PC-3 (cell line): ENCODE data around the gene MT3. TPM values are rescaled to one million over a fixed set of nuclear protein-coding genes. Genes with fewer than 3 reads are reported as not detected.

Experiments used
- ATAC-seq: fragments of 200-7000 bp; cut with Tn5 transposase; 2 replicates; pipeline ENCODE4 v1.9.1; 2020; ENCODE audit warnings: mild to moderate bottlenecking, moderate library complexity
- BruUV-seq: library from RNA; stranded (reverse); fragments of 400-500 nt; replicated peaks from 2 replicates; lab custom pipeline; 2021; lab: Mats Ljungman, UMichigan
- CTCF ChIA-PET: fragments of 300-600 bp; sonication (Branson Sonifier 250); formaldehyde crosslinking; loops from one replicate; lab custom pipeline; 2022; ENCODE audit warnings: antibody characterized with exemption; lab: Charles Lee
- POLR2A ChIA-PET: fragments of 300-600 bp; sonication (Branson Sonifier 250); formaldehyde crosslinking; loops from one replicate; lab custom pipeline; 2022; ENCODE audit warnings: antibody characterized with exemption; ENCODE audit not compliant: unreplicated experiment; lab: Charles Lee
- DNase-seq: peaks from one replicate; pipeline ENCODE4 v3.0.0-alpha.2; 2015
- H2AFZ ChIP-seq: fragments of 300-600 bp; sonication (generic); 2 replicates; pipeline ENCODE4 v1.6.0; 2016; ENCODE audit warnings: antibody characterized with exemption, low read length
- H3F3A ChIP-seq: fragments of 300-600 bp; sonication (generic); one replicate; pipeline ENCODE4 v1.6.0; 2017; ENCODE audit warnings: antibody characterized with exemption, low read length, control low read depth, mild to moderate bottlenecking; ENCODE audit not compliant: unreplicated experiment
- H3K27ac ChIP-seq: fragments of 300-600 bp; sonication (generic); 2 replicates; pipeline ENCODE4 v1.5.1; 2016; ENCODE audit warnings: mild to moderate bottlenecking, low read length
- H3K27me3 ChIP-seq: fragments of 300-600 bp; sonication (generic); 2 replicates; pipeline ENCODE4 v1.6.1; 2016; ENCODE audit warnings: low read length, mixed read lengths
- H3K36me3 ChIP-seq: fragments of 300-600 bp; sonication (generic); 2 replicates; pipeline ENCODE4 v1.6.1; 2016; ENCODE audit warnings: low read depth, mixed run types, low read length, mixed read lengths
- H3K4me1 ChIP-seq: fragments of 300-600 bp; sonication (generic); 2 replicates; pipeline ENCODE4 v1.5.1; 2016; ENCODE audit warnings: low read length; ENCODE audit not compliant: insufficient read depth
- H3K4me2 ChIP-seq: fragments of 300-600 bp; sonication (generic); 2 replicates; pipeline ENCODE4 v1.6.0; 2016; ENCODE audit warnings: low read length
- H3K4me3 ChIP-seq: fragments of 300-600 bp; sonication (generic); 2 replicates; pipeline ENCODE4 v1.5.1; 2016; ENCODE audit warnings: mild to moderate bottlenecking, low read length, mixed read lengths
- H3K79me2 ChIP-seq: fragments of 300-600 bp; sonication (generic); 2 replicates; pipeline ENCODE4 v1.6.1; 2017; ENCODE audit warnings: low read length, mixed read lengths
- H3K9ac ChIP-seq: fragments of 300-600 bp; sonication (generic); 2 replicates; pipeline ENCODE4 v1.6.0; 2016; ENCODE audit warnings: mild to moderate bottlenecking, low read length
- H3K9me2 ChIP-seq: fragments of 300-600 bp; sonication (generic); replicated peaks from 2 replicates; pipeline ENCODE4 v1.6.1; 2016; ENCODE audit warnings: mixed run types, low read length, mixed read lengths
- H3K9me3 ChIP-seq: fragments of 300-600 bp; sonication (generic); 2 replicates; pipeline ENCODE4 v1.6.1; 2016; ENCODE audit warnings: low read length, mixed read lengths
- H4K20me1 ChIP-seq: fragments of 300-600 bp; sonication (generic); 2 replicates; pipeline ENCODE4 v1.6.1; 2016; ENCODE audit warnings: low read length, mixed read lengths
- CTCF ChIP-seq: fragments of 300-600 bp; sonication (generic); conservative IDR thresholded peaks from 2 replicates; pipeline ENCODE4 v1.5.1; 2017; ENCODE audit warnings: antibody characterized with exemption, low read depth, mild to moderate bottlenecking, low read length
- EZH2 ChIP-seq: fragments of 300-600 bp; sonication (generic); IDR thresholded peaks from one replicate; pipeline ENCODE4 v1.6.1; 2017; ENCODE audit warnings: antibody characterized with exemption, mild to moderate bottlenecking, low read length; ENCODE audit not compliant: unreplicated experiment
- EZH2phosphoT487 ChIP-seq: fragments of 300-600 bp; sonication (generic); IDR thresholded peaks from 2 replicates; pipeline ENCODE4 v1.6.1; 2018; ENCODE audit warnings: mild to moderate bottlenecking, antibody characterized with exemption, low read length, borderline replicate concordance
- intact Hi-C: fragments of 100-400 bp; cut with micrococcal nuclease; formaldehyde crosslinking; loops from 2 replicates; pipeline ENCODE4 v1.9.0; 2023
- total RNA-seq: library from RNA; depleted of rRNA; stranded (reverse); fragments of >200 nt; gene quantifications from 2 replicates; pipeline ENCODE4 v1.2.3, GENCODE V29; 2014

The MT3 gene
- total RNA-seq, 1 experiment from 2014 or later: not detected

- TF ChIP-seq EZH2phosphoT487: no peak
- no peak for TF ChIP-seq CTCF
- no peak for TF ChIP-seq EZH2
- intact Hi-C loops: no loop called here
- Histone ChIP-seq H3K9me2 (no peaks in the 10 kb centered on the region), H3K9me3 (no peaks in the 10 kb centered on the region), H3F3A (no peaks in the 10 kb centered on the region), H3K36me3 (no peaks in the 10 kb centered on the region), H2AFZ (no peak overlapping the region), H3K79me2 (no peaks in the 10 kb centered on the region), H3K4me3 (no peak overlapping the region), H3K9ac (no peak overlapping the region), H3K4me2 (no peak overlapping the region), H3K27me3 (0 out of 2 replicates have a peak, but pooled peaks cover 5% of the 10 kb centered on the region), H3K27ac (no peak overlapping the region), H3K4me1 (no peaks in the 10 kb centered on the region), H4K20me1 (no peaks in the 10 kb centered on the region)
- POLR2A ChIA-PET: interaction anchor here (0.6 kb wide), 1 partner anchor 215 kb away, joined by 4 read pairs; no protein-coding TSS in a partner anchor
- BruUV-seq: no TSS peak
- ATAC-seq: no peak
- no peak for DNase-seq
- CTCF ChIA-PET: no interaction called here
These were observed 2.2 kb downstream of the MT3 start for GRCh38 chr16:56591377-56592060.

- no peaks in the 10 kb centered on the region for H3K9me3 ChIP-seq
- no peak overlapping the region for H2AFZ ChIP-seq
- H3K36me3 ChIP-seq: no peaks in the 10 kb centered on the region
- intact Hi-C loops: no loop called here
- no peak for TF ChIP-seq EZH2phosphoT487
- no peak for TF ChIP-seq EZH2
- TF ChIP-seq CTCF: no peak
- no peak overlapping the region for H3K27ac ChIP-seq
- no peak overlapping the region for H3K4me2 ChIP-seq
- H3K4me3 ChIP-seq: no peak overlapping the region
- H3K27me3 ChIP-seq: 0 out of 2 replicates have a peak, but pooled peaks cover 5% of the 10 kb centered on the region
- no TSS peak for BruUV-seq
- no peak overlapping the region for H3K9ac ChIP-seq
- no peaks in the 10 kb centered on the region for H3F3A ChIP-seq
- POLR2A ChIA-PET: no interaction called here
- CTCF ChIA-PET: no interaction called here
- ATAC-seq (no peak), DNase-seq (no peak)
- H3K4me1 ChIP-seq: no peaks in the 10 kb centered on the region
- H4K20me1 ChIP-seq: no peaks in the 10 kb centered on the region
- H3K9me2 ChIP-seq: no peaks in the 10 kb centered on the region
- no peaks in the 10 kb centered on the region for H3K79me2 ChIP-seq
These were observed 4.4 kb downstream of the MT3 start for GRCh38 chr16:56593573-56594291.

- BruUV-seq: no TSS peak
- DNase-seq: no peak
- Histone ChIP-seq H4K20me1 (no peaks in the 10 kb centered on the region), H3K27me3 (no peaks in the 10 kb centered on the region), H3K79me2 (no peaks in the 10 kb centered on the region), H3K27ac (no peak overlapping the region), H3K9ac (no peak overlapping the region), H3K9me3 (no peaks in the 10 kb centered on the region), H2AFZ (no peak overlapping the region), H3K4me3 (no peak overlapping the region), H3K4me2 (no peak overlapping the region), H3K4me1 (no peaks in the 10 kb centered on the region), H3K36me3 (no peaks in the 10 kb centered on the region), H3K9me2 (no peaks in the 10 kb centered on the region), H3F3A (no peaks in the 10 kb centered on the region)
- ChIA-PET CTCF (no interaction called here), POLR2A (no interaction called here)
- intact Hi-C loops: no loop called here
- TF ChIP-seq EZH2 (no peak), EZH2phosphoT487 (no peak), CTCF (no peak)
- ATAC-seq: no peak
These were observed 4.9 kb downstream of the MT3 start for GRCh38 chr16:56594292-56594619.
